ENCODE measurements around the gene ZXDC. TPM values are rescaled to one million over a fixed set of nuclear protein-coding genes. Genes with fewer than 3 reads are reported as not detected.

Gene ZXDC
- total and polyA plus RNA-seq, 9 of the 15 experiments (the other 6 are each of a cell fraction or from before 2014, with no cell fraction given): 0.59 to 13.4 (median 7.3) TPM

DNA sequence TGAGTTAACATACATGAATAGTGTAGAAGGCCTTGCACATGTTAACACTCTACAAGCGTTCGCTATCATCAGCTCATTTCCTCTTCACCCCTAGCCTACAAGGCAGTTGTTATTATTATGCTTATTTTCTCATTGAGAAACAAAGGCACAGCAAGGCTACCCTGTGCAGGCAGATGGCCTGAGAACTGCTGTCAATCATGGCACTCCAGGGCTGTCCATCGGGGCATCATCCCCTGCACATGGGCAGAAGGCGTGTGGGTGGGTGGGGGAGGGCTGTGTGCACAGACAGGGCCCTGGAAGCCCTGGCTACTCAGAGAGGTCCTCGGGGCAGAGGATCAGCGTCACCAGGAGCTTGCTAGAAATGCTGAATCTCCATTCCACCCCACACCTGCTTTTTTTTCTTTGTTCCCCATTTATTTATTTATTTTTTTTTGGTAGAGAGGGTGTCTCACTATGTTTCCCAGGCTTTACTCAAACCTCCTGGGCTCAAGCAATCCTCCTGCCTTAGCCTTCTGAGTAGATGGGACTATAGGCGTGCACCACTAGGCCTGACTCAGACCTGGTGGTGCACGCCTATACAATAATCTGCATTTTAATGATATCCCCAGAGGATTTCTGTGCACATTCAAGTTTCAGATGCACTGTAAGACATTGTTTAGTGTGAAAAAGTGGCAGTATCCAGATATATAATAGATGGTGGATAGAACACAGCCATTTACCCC is 9.6 kb upstream of the ZXDC start (continued):
- no peak for TF ChIP-seq SRSF9 (IDR thresholded peaks at IDR 0.05; ENCODE audit: borderline replicate concordance, low read depth, low read length)

DNA sequence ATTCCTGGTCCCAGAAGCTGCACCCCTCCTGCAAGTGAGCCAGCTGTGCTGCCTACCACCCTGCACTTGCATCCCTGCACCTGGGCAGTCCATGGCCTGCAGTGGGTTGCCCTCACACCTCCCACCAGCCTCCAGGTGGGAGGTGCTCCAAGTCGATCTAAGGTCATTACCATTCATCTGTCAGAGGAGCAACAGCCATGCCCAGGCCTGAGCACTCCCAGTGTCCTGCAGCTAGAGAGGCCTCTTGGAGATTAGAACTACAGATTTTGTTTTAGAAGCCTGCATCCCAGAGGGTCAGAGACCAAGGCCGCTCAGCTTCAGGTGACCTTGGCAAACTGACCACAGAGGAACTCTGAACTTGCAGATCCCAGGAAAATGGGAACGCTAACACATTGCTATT is 9.0 kb upstream of the ZXDC start:
- Histone ChIP-seq H3K9me3 (replicated peaks; ENCODE audit: control insufficient read depth, insufficient read depth, low read depth, low read length) (no peaks in the 10 kb centered on the region), H3K4me3 (no peak overlapping the region), H2AFZ (ENCODE audit: low read depth, low read length) (no peak overlapping the region), H4K20me1 (replicated peaks; ENCODE audit: control insufficient read depth, insufficient read depth, low read length) (no peaks in the 10 kb centered on the region), H3K36me3 (ENCODE audit: control insufficient read depth, insufficient read depth, low read length) (no peaks in the 10 kb centered on the region), H3K4me1 (replicated peaks in 1 of 2; ENCODE audit: control insufficient read depth in 2 of 2, insufficient read depth in 2 of 2, low read length in 2 of 2) (no peaks in the 10 kb centered on the region; a peak in 2 of 5 replicates), H3K9ac (ENCODE audit: insufficient read depth in 1 of 2, low read depth in 2 of 2, low read length in 2 of 2) (no peak overlapping the region), H3K27me3 (ENCODE audit: control insufficient read depth in 2 of 2, insufficient read depth in 2 of 2, low read length in 2 of 2) (peaks cover 4 to 28% of the 10 kb centered on the region in 2 experiments; a peak in 3 of 5 replicates), H3K4me2 (ENCODE audit: insufficient read depth, low read length) (no peak overlapping the region), H3K27ac (ENCODE audit: extremely low read depth, low read depth, low read length) (no peak overlapping the region), H3K79me2 (ENCODE audit: control insufficient read depth, insufficient read depth, low read length) (no peaks in the 10 kb centered on the region), H3K9me1 (ENCODE audit: control insufficient read depth, insufficient read depth, low read length) (no peaks in the 10 kb centered on the region)
- WGBS (ENCODE audit: insufficient coverage, low coverage, missing lambda C conversion rate): 8% methylated on average over 3 of the region's 3 CpGs
- intact Hi-C loops (cut with micrococcal nuclease) (no loop called here), in situ Hi-C loops (cut with MboI) (no loop called here)
- POLR2A ChIA-PET: no interaction called here
- ATAC-seq (no peak), FAIRE-seq (no peak), DNase-seq (ENCODE audit: extremely low read depth in 1 of 4, low spot score in 3 of 4) (no peak)
- CTCF ChIA-PET (ENCODE audit: low intra/inter-chr PET ratio): no interaction called here
- TF ChIP-seq ZNF507 (tag; conservative IDR thresholded peaks at IDR 0.05): no peak
- TF ChIP-seq, protein P1, sequence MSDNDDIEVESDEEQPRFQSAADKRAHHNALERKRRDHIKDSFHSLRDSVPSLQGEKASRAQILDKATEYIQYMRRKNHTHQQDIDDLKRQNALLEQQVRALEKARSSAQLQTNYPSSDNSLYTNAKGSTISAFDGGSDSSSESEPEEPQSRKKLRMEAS (CRISPR knock-in tag; IDR thresholded peaks at IDR 0.05): no peak
- BruUV-seq (replicated peaks): no TSS peak
